Fibroblast of skin of right biceps (primary cell): ENCODE results near the gene TMEM272.

ENCODE experiments used
- DNase-seq: peaks from one replicate; pipeline ENCODE4 v3.0.0-alpha.2; 2013

The TMEM272 gene

GRCh38 chr13:51849145-51850101 lies 4.4 kb upstream of the TMEM272 start:
- peak; percentile 55 for DNase-seq

- DNase-seq = peak; percentile 62
Observed at GRCh38 chr13:51848674-51849073, 3.7 kb upstream of the TMEM272 start.

GRCh38 chr13:51846756-51847155 lies 1.8 kb upstream of the TMEM272 start:
- no peak for DNase-seq

- no peak for DNase-seq
Observed at GRCh38 chr13:51845574-51846318, 769 bp upstream of the TMEM272 start.

GRCh38 chr13:51843529-51843928 lies 1.4 kb downstream of the TMEM272 start:
- no peak for DNase-seq

GRCh38 chr13:51841732-51842131 lies 3.2 kb downstream of the TMEM272 start:
- no peak for DNase-seq

GRCh38 chr13:51840917-51841316 lies 4.1 kb downstream of the TMEM272 start:
- DNase-seq = no peak

GRCh38 chr13:51839711-51840540 lies 5.1 kb downstream of the TMEM272 start:
- no peak for DNase-seq

- DNase-seq = peak; percentile 58
Observed at GRCh38 chr13:51838240-51838846, 6.6 kb downstream of the TMEM272 start.

GRCh38 chr13:51837016-51837415 lies 8.0 kb downstream of the TMEM272 start:
- DNase-seq = no peak

- no peak for DNase-seq
Observed at GRCh38 chr13:51834581-51835171, 10.3 kb downstream of the TMEM272 start.

- no peak for DNase-seq
Observed at GRCh38 chr13:51833980-51834379, 11.0 kb downstream of the TMEM272 start.

- DNase-seq = no peak
Observed at GRCh38 chr13:51832471-51833152, 12.4 kb downstream of the TMEM272 start.

- DNase-seq = no peak
Observed at GRCh38 chr13:51831519-51831918, 13.5 kb downstream of the TMEM272 start.

GRCh38 chr13:51829568-51829899 lies 15.4 kb downstream of the TMEM272 start:
- DNase-seq = no peak

- no peak for DNase-seq
Observed at GRCh38 chr13:51828730-51829567, 16.0 kb downstream of the TMEM272 start.

- DNase-seq = no peak
Observed at GRCh38 chr13:51827254-51827653, 17.7 kb downstream of the TMEM272 start.

GRCh38 chr13:51826606-51827005 lies 18.4 kb downstream of the TMEM272 start:
- DNase-seq = no peak

- DNase-seq = no peak
Observed at GRCh38 chr13:51825681-51826254, 19.2 kb downstream of the TMEM272 start.

- no peak for DNase-seq
Observed at GRCh38 chr13:51825165-51825592, 19.8 kb downstream of the TMEM272 start.
